ENCODE measurements around the gene MYOF. TPM values are rescaled to one million over a fixed set of nuclear protein-coding genes. Genes with fewer than 3 reads are reported as not detected.
"Not testable (repeated sequence)": the region's sequence is repeated elsewhere in the genome, so short reads cannot be mapped to it uniquely, and the experiment has no call there.

MYOF gene
- total and polyA plus RNA-seq, 3 experiments from 2014 or later, result 57.0 to 62.8 TPM; not detected in 1

- ChIA-PET POLR2A (no interaction called here), CTCF (no interaction called here)
- Histone ChIP-seq H3K27me3 (ENCODE audit: insufficient read depth, low read length, poor library complexity, severe bottlenecking) (no peaks in the 10 kb centered on the region), H3K4me1 (ENCODE audit: insufficient read depth, low read length) (peaks cover under 1% of the 10 kb centered on the region), H3K27ac (ENCODE audit: low read depth, low read length) (no peak overlapping the region), H3K36me3 (ENCODE audit: insufficient read depth, low read length) (no peaks in the 10 kb centered on the region), H3K9me3 (ENCODE audit: low read length) (no peaks in the 10 kb centered on the region), H3K4me3 (ENCODE audit: low read length) (no peak overlapping the region)
- Mint-ChIP-seq H3K9me3 (no peaks in the 10 kb centered on the region), H3K27ac (no peak overlapping the region), H3K4me1 (no peaks in the 10 kb centered on the region), H3K4me3 (no peak overlapping the region), H3K36me3 (no peaks in the 10 kb centered on the region), H3K27me3 (peaks cover 0 to 4% of the 10 kb centered on the region in 2 donors)
- no peak for DNase-seq
Measured at GRCh38 chr10:93293999-93294398, 188.1 kb downstream of the MYOF start.

GRCh38 chr10:93290661-93291354, 191.3 kb downstream of the MYOF start:
- H3K27ac ChIP-seq (ENCODE audit: low read depth, low read length), result no peak overlapping the region
- Mint-ChIP-seq H3K36me3 (no peaks in the 10 kb centered on the region), H3K4me3 (no peak overlapping the region), H3K27me3 (peaks cover 0 to 2% of the 10 kb centered on the region in 2 donors), H3K4me1 (no peaks in the 10 kb centered on the region), H3K9me3 (no peaks in the 10 kb centered on the region), H3K27ac (peak overlapping the region in 1 of 8 donors; percentile 43)
- no peak for DNase-seq
- ChIA-PET POLR2A (no interaction called here), CTCF (interaction anchor here (1.0 to 1.4 kb wide), 3 partner anchors 9 to 214 kb away, joined by 3 to 4 read pairs (median 4); no protein-coding TSS in a partner anchor)
- no peak overlapping the region for H3K4me3 ChIP-seq (ENCODE audit: low read length)
- no peaks in the 10 kb centered on the region for H3K36me3 ChIP-seq (ENCODE audit: insufficient read depth, low read length)
- H3K27me3 ChIP-seq (ENCODE audit: insufficient read depth, low read length, poor library complexity, severe bottlenecking), result no peaks in the 10 kb centered on the region
- peaks cover 3% of the 10 kb centered on the region for H3K4me1 ChIP-seq (ENCODE audit: insufficient read depth, low read length)
- no peaks in the 10 kb centered on the region for H3K9me3 ChIP-seq (ENCODE audit: low read length)

GRCh38 chr10:93288679-93289634, 193.2 kb downstream of the MYOF start:
- Histone ChIP-seq H3K4me3 (ENCODE audit: low read length) (no peak overlapping the region), H3K36me3 (ENCODE audit: insufficient read depth, low read length) (no peaks in the 10 kb centered on the region), H3K27me3 (ENCODE audit: insufficient read depth, low read length, poor library complexity, severe bottlenecking) (no peaks in the 10 kb centered on the region), H3K27ac (ENCODE audit: low read depth, low read length) (no peak overlapping the region), H3K4me1 (ENCODE audit: insufficient read depth, low read length) (peaks cover 3% of the 10 kb centered on the region), H3K9me3 (ENCODE audit: low read length) (no peaks in the 10 kb centered on the region)
- Mint-ChIP-seq H3K36me3 (no peaks in the 10 kb centered on the region), H3K4me1 (no peaks in the 10 kb centered on the region), H3K27me3 (peaks cover 0 to 2% of the 10 kb centered on the region in 2 donors), H3K9me3 (no peaks in the 10 kb centered on the region), H3K27ac (no peak overlapping the region), H3K4me3 (no peak overlapping the region)
- CTCF ChIA-PET, result interaction anchor here (1.1 kb wide), 1 partner anchor 210 kb away, joined by 3 read pairs; no protein-coding TSS in a partner anchor
- peak in 4 of 5 donors; percentile 15 to 50 (median 26) for DNase-seq
- POLR2A ChIA-PET, result no interaction called here

- H3K27me3 Mint-ChIP-seq, result peaks cover 0 to 2% of the 10 kb centered on the region in 2 donors
- POLR2A ChIA-PET, result no interaction called here
- CTCF ChIA-PET, result no interaction called here
- no peaks in the 10 kb centered on the region for H3K36me3 Mint-ChIP-seq
- no peak overlapping the region for H3K27ac ChIP-seq (ENCODE audit: low read depth, low read length)
- no peak overlapping the region for H3K27ac Mint-ChIP-seq
- H3K4me3 ChIP-seq (ENCODE audit: low read length), result no peak overlapping the region
- H3K9me3 ChIP-seq (ENCODE audit: low read length), result no peaks in the 10 kb centered on the region
- H3K9me3 Mint-ChIP-seq, result no peaks in the 10 kb centered on the region
- no peaks in the 10 kb centered on the region for H3K4me1 Mint-ChIP-seq
- H3K27me3 ChIP-seq (ENCODE audit: insufficient read depth, low read length, poor library complexity, severe bottlenecking), result no peaks in the 10 kb centered on the region
- no peak for DNase-seq
- H3K4me3 Mint-ChIP-seq, result no peak overlapping the region
- H3K4me1 ChIP-seq (ENCODE audit: insufficient read depth, low read length), result peaks cover 3% of the 10 kb centered on the region
- no peaks in the 10 kb centered on the region for H3K36me3 ChIP-seq (ENCODE audit: insufficient read depth, low read length)
Measured at GRCh38 chr10:93287775-93288174, 194.4 kb downstream of the MYOF start.

GRCh38 chr10:93284246-93284645, 197.9 kb downstream of the MYOF start:
- H3K27me3 Mint-ChIP-seq; H3K36me3 ChIP-seq (ENCODE audit: insufficient read depth, low read length); H3K9me3 ChIP-seq (ENCODE audit: low read length); H3K27me3 ChIP-seq (ENCODE audit: insufficient read depth, low read length, poor library complexity, severe bottlenecking); CTCF ChIA-PET; H3K4me1 Mint-ChIP-seq; H3K27ac ChIP-seq (ENCODE audit: low read depth, low read length); H3K36me3 Mint-ChIP-seq; H3K4me3 Mint-ChIP-seq; H3K4me1 ChIP-seq (ENCODE audit: insufficient read depth, low read length); DNase-seq; POLR2A ChIA-PET; H3K27ac Mint-ChIP-seq; H3K9me3 Mint-ChIP-seq; H3K4me3 ChIP-seq (ENCODE audit: low read length): not testable (repeated sequence)

- no peaks in the 10 kb centered on the region for H3K9me3 Mint-ChIP-seq
- ChIA-PET CTCF (interaction anchor here (1.3 kb wide), 1 partner anchor 9 kb away, joined by 4 read pairs; no protein-coding TSS in a partner anchor), POLR2A (no interaction called here)
- Histone ChIP-seq H3K36me3 (ENCODE audit: insufficient read depth, low read length) (no peaks in the 10 kb centered on the region), H3K27ac (ENCODE audit: low read depth, low read length) (no peak overlapping the region), H3K9me3 (ENCODE audit: low read length) (no peaks in the 10 kb centered on the region), H3K4me1 (ENCODE audit: insufficient read depth, low read length) (no peaks in the 10 kb centered on the region), H3K4me3 (ENCODE audit: low read length) (no peak overlapping the region), H3K27me3 (ENCODE audit: insufficient read depth, low read length, poor library complexity, severe bottlenecking) (no peaks in the 10 kb centered on the region)
- no peaks in the 10 kb centered on the region for H3K4me1 Mint-ChIP-seq
- no peaks in the 10 kb centered on the region for H3K36me3 Mint-ChIP-seq
- no peak overlapping the region for H3K27ac Mint-ChIP-seq
- peaks cover 2 to 4% of the 10 kb centered on the region in 2 donors for H3K27me3 Mint-ChIP-seq
- no peak for DNase-seq
- H3K4me3 Mint-ChIP-seq, result no peak overlapping the region
Measured at GRCh38 chr10:93281367-93281720, 200.8 kb downstream of the MYOF start.

- H3K27me3 Mint-ChIP-seq, result peaks cover 0 to 4% of the 10 kb centered on the region in 2 donors
- Histone ChIP-seq H3K27ac (ENCODE audit: low read depth, low read length) (no peak overlapping the region), H3K27me3 (ENCODE audit: insufficient read depth, low read length, poor library complexity, severe bottlenecking) (no peaks in the 10 kb centered on the region), H3K4me3 (ENCODE audit: low read length) (no peak overlapping the region), H3K36me3 (ENCODE audit: insufficient read depth, low read length) (no peaks in the 10 kb centered on the region), H3K9me3 (ENCODE audit: low read length) (no peaks in the 10 kb centered on the region), H3K4me1 (ENCODE audit: insufficient read depth, low read length) (no peaks in the 10 kb centered on the region)
- H3K4me1 Mint-ChIP-seq, result no peaks in the 10 kb centered on the region
- no peak overlapping the region for H3K4me3 Mint-ChIP-seq
- DNase-seq, result no peak
- ChIA-PET POLR2A (interaction anchor here (0.7 kb wide), 1 partner anchor 437 kb away, joined by 4 read pairs; no protein-coding TSS in a partner anchor), CTCF (interaction anchor here (1.3 kb wide), 1 partner anchor 9 kb away, joined by 4 read pairs; no protein-coding TSS in a partner anchor)
- H3K27ac Mint-ChIP-seq, result no peak overlapping the region
- no peaks in the 10 kb centered on the region for H3K36me3 Mint-ChIP-seq
- no peaks in the 10 kb centered on the region for H3K9me3 Mint-ChIP-seq
Measured at GRCh38 chr10:93280699-93281366, 201.3 kb downstream of the MYOF start.

Measured in CD8-positive, alpha-beta memory T cell (primary cell).